Measurements from ENCODE around the gene MED4.
"Not testable (repeated sequence)": the region's sequence is repeated elsewhere in the genome, so short reads cannot be mapped to it uniquely, and the experiment has no call there.

GRCh38 chr13:48058536-48058935 is 36.4 kb downstream of the MED4 start:
- not testable (repeated sequence) for TF ChIP-seq POLR2AphosphoS5 (IDR thresholded peaks at IDR 0.05; ENCODE audit: low read depth, low read length); CHD2 (IDR thresholded peaks at IDR 0.05; ENCODE audit: low read length); POLR2A (IDR thresholded peaks at IDR 0.05; ENCODE audit: control extremely low read depth in 1 of 2, low read depth in 2 of 2, low read length in 2 of 2); RAD21 (IDR thresholded peaks at IDR 0.05 in 1 of 2, conservative IDR thresholded peaks at IDR 0.05 in 1 of 2; ENCODE audit: low read depth in 2 of 2, low read length in 2 of 2); RNF2 (IDR thresholded peaks at IDR 0.05; ENCODE audit: borderline replicate concordance, low read depth, low read length, missing control alignments, poor library complexity, severe bottlenecking); SIRT6 (IDR thresholded peaks at IDR 0.05; ENCODE audit: low read length); TAF7 (optimal IDR thresholded peaks at IDR 0.05; ENCODE audit: borderline replicate concordance, low read depth, low read length); EZH2 (IDR thresholded peaks at IDR 0.05; ENCODE audit: low read depth, low read length, severe bottlenecking); EP300 (IDR thresholded peaks at IDR 0.05; ENCODE audit: borderline replicate concordance in 1 of 2, low read depth in 2 of 2, low read length in 2 of 2); GTF2F1 (IDR thresholded peaks at IDR 0.05; ENCODE audit: borderline replicate concordance, low read depth, low read length)
- TF ChIP-seq, protein P1, sequence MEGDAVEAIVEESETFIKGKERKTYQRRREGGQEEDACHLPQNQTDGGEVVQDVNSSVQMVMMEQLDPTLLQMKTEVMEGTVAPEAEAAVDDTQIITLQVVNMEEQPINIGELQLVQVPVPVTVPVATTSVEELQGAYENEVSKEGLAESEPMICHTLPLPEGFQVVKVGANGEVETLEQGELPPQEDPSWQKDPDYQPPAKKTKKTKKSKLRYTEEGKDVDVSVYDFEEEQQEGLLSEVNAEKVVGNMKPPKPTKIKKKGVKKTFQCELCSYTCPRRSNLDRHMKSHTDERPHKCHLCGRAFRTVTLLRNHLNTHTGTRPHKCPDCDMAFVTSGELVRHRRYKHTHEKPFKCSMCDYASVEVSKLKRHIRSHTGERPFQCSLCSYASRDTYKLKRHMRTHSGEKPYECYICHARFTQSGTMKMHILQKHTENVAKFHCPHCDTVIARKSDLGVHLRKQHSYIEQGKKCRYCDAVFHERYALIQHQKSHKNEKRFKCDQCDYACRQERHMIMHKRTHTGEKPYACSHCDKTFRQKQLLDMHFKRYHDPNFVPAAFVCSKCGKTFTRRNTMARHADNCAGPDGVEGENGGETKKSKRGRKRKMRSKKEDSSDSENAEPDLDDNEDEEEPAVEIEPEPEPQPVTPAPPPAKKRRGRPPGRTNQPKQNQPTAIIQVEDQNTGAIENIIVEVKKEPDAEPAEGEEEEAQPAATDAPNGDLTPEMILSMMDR (IDR thresholded peaks at IDR 0.05; ENCODE audit: control extremely low read depth in 1 of 3, insufficient read depth in 1 of 3, low read depth in 1 of 3, low read length in 3 of 3): not testable (repeated sequence)
